Stimulated activated naive CD8-positive, alpha-beta T cell treated with anti-CD3 and anti-CD28 coated beads, Interleukin-15, amount 100 ng/mL, for 72 hours (primary cell): Measurements from ENCODE around the gene MROH9.
A peak's percentile ranks its signal among the peaks of the same experiment; 100 is the strongest.
"Not testable (repeated sequence)": the region's sequence is repeated elsewhere in the genome, so short reads cannot be mapped to it uniquely, and the experiment has no call there.

ENCODE experiments used
- ATAC-seq: fragments of 150-1000 bp; cut with Tn5 transposase; 2 replicates; pipeline ENCODE4 v1.10.0; 2021; ENCODE audit warnings: mild to moderate bottlenecking, moderate library complexity
- DNase-seq, 2 donors: peaks; one replicate each; pipeline ENCODE4 v3.0.0; 2021 to 2022
- H3K27ac Mint-ChIP-seq, 2 donors: one replicate each; pipeline ENCODE4 v1.8.0; 2022; ENCODE audit warnings: mild to moderate bottlenecking in 2 of 2, mixed read lengths in 2 of 2, moderate library complexity in 2 of 2
- H3K27me3 Mint-ChIP-seq: one replicate; pipeline ENCODE4 v1.8.0; 2022; ENCODE audit warnings: mixed read lengths
- H3K4me1 Mint-ChIP-seq: one replicate; pipeline ENCODE4 v1.8.0; 2022; ENCODE audit warnings: mild to moderate bottlenecking, mixed read lengths
- H3K4me3 Mint-ChIP-seq, 2 donors: one replicate each; pipeline ENCODE4 v1.8.0; 2022; ENCODE audit warnings: mild to moderate bottlenecking in 2 of 2, mixed read lengths in 2 of 2, moderate library complexity in 1 of 2
- H3K9me3 Mint-ChIP-seq, 2 donors: one replicate each; pipeline ENCODE4 v1.8.0; 2022; ENCODE audit warnings: mixed read lengths in 2 of 2

MROH9 gene

GRCh38 chr1:170935231-170935630 is at the start of gene MROH9:
Gene MROH9, plus strand, starts transcription at chr1:170935534. Its CDS starts 10,023 bp downstream, at chr1:170945557.
- Mint-ChIP-seq H3K27me3 (no peaks in the 10 kb centered on the region), H3K4me1 (no peaks in the 10 kb centered on the region), H3K4me3 (no peak within 1 kb of the TSS), H3K9me3 (no peaks in the 10 kb centered on the region), H3K27ac (no peak within 1 kb of the TSS)
- DNase-seq: no peak
- no peak for ATAC-seq

GRCh38 chr1:170885551-170885950 is 49.8 kb upstream of the MROH9 start:
- Mint-ChIP-seq H3K9me3 (no peaks in the 10 kb centered on the region), H3K4me1 (no peaks in the 10 kb centered on the region), H3K4me3 (no peak overlapping the region), H3K27ac (no peak overlapping the region), H3K27me3 (peaks cover 17% of the 10 kb centered on the region)
- no peak for DNase-seq
- ATAC-seq: no peak

- no peak for ATAC-seq
- Mint-ChIP-seq H3K27me3 (peaks cover 23% of the 10 kb centered on the region), H3K4me3 (no peak overlapping the region), H3K27ac (no peak overlapping the region), H3K4me1 (no peaks in the 10 kb centered on the region), H3K9me3 (no peaks in the 10 kb centered on the region)
- DNase-seq: no peak
Observed at GRCh38 chr1:170886460-170886859, 48.9 kb upstream of the MROH9 start.

- no peaks in the 10 kb centered on the region for H3K9me3 Mint-ChIP-seq
- ATAC-seq (no peak), DNase-seq (no peak)
- no peaks in the 10 kb centered on the region for H3K4me1 Mint-ChIP-seq
- no peak overlapping the region for H3K27ac Mint-ChIP-seq
- H3K27me3 Mint-ChIP-seq: peaks cover 29% of the 10 kb centered on the region
- H3K4me3 Mint-ChIP-seq: no peak overlapping the region
Observed at GRCh38 chr1:170887726-170888125, 47.6 kb upstream of the MROH9 start.

- DNase-seq (no peak), ATAC-seq (no peak)
- Mint-ChIP-seq H3K27me3 (peaks cover 24% of the 10 kb centered on the region), H3K9me3 (no peaks in the 10 kb centered on the region), H3K4me3 (no peak overlapping the region), H3K4me1 (no peaks in the 10 kb centered on the region), H3K27ac (no peak overlapping the region)
Observed at GRCh38 chr1:170891872-170892271, 43.5 kb upstream of the MROH9 start.

GRCh38 chr1:170893655-170894297 is 41.6 kb upstream of the MROH9 start:
- no peaks in the 10 kb centered on the region for H3K9me3 Mint-ChIP-seq
- H3K27me3 Mint-ChIP-seq: peaks cover 37% of the 10 kb centered on the region
- no peak overlapping the region for H3K4me3 Mint-ChIP-seq
- DNase-seq (no peak), ATAC-seq (no peak)
- no peaks in the 10 kb centered on the region for H3K4me1 Mint-ChIP-seq
- H3K27ac Mint-ChIP-seq: no peak overlapping the region

GRCh38 chr1:170903961-170904360 is 31.4 kb upstream of the MROH9 start:
- H3K9me3 Mint-ChIP-seq: no peaks in the 10 kb centered on the region
- no peak overlapping the region for H3K4me3 Mint-ChIP-seq
- ATAC-seq: no peak
- no peaks in the 10 kb centered on the region for H3K4me1 Mint-ChIP-seq
- H3K27ac Mint-ChIP-seq: no peak overlapping the region
- no peak for DNase-seq
- peaks cover 9% of the 10 kb centered on the region for H3K27me3 Mint-ChIP-seq

GRCh38 chr1:170908942-170909341 is 26.4 kb upstream of the MROH9 start:
- ATAC-seq: no peak
- Mint-ChIP-seq H3K27me3 (peaks cover 20% of the 10 kb centered on the region), H3K27ac (no peak overlapping the region), H3K4me3 (no peak overlapping the region), H3K9me3 (no peaks in the 10 kb centered on the region), H3K4me1 (no peaks in the 10 kb centered on the region)
- no peak for DNase-seq

- H3K4me1 Mint-ChIP-seq: no peaks in the 10 kb centered on the region
- H3K27me3 Mint-ChIP-seq: peaks cover 20% of the 10 kb centered on the region
- ATAC-seq (no peak), DNase-seq (no peak)
- no peaks in the 10 kb centered on the region for H3K9me3 Mint-ChIP-seq
- H3K4me3 Mint-ChIP-seq: no peak overlapping the region
- H3K27ac Mint-ChIP-seq: no peak overlapping the region
Observed at GRCh38 chr1:170910273-170910672, 25.1 kb upstream of the MROH9 start.

- peaks cover 18% of the 10 kb centered on the region for H3K27me3 Mint-ChIP-seq
- H3K9me3 Mint-ChIP-seq: peaks cover 26 to 34% of the 10 kb centered on the region in 2 donors
- no peak overlapping the region for H3K4me3 Mint-ChIP-seq
- H3K4me1 Mint-ChIP-seq: no peaks in the 10 kb centered on the region
- ATAC-seq (no peak), DNase-seq (no peak)
- no peak overlapping the region for H3K27ac Mint-ChIP-seq
Observed at GRCh38 chr1:170917373-170917772, 18.0 kb upstream of the MROH9 start.

GRCh38 chr1:170924656-170925055 is 10.7 kb upstream of the MROH9 start:
- H3K27me3 Mint-ChIP-seq, H3K4me3 Mint-ChIP-seq, ATAC-seq, DNase-seq, H3K27ac Mint-ChIP-seq, H3K4me1 Mint-ChIP-seq: not testable (repeated sequence)
- peaks cover 19 to 29% of the 10 kb centered on the region in 2 donors for H3K9me3 Mint-ChIP-seq

GRCh38 chr1:170927955-170928840 is 7.1 kb upstream of the MROH9 start:
- H3K9me3 Mint-ChIP-seq: no peaks in the 10 kb centered on the region
- no peaks in the 10 kb centered on the region for H3K4me1 Mint-ChIP-seq
- no peak for DNase-seq
- H3K4me3 Mint-ChIP-seq: no peak overlapping the region
- ATAC-seq: no peak
- peaks cover 7% of the 10 kb centered on the region for H3K27me3 Mint-ChIP-seq
- no peak overlapping the region for H3K27ac Mint-ChIP-seq

- Mint-ChIP-seq H3K27ac (no peak overlapping the region), H3K4me3 (no peak overlapping the region), H3K9me3 (no peaks in the 10 kb centered on the region), H3K27me3 (peaks cover 7% of the 10 kb centered on the region), H3K4me1 (no peaks in the 10 kb centered on the region)
- no peak for DNase-seq
- peak; percentile 31 for ATAC-seq
Observed at GRCh38 chr1:170929412-170929834, 5.9 kb upstream of the MROH9 start.

- Mint-ChIP-seq H3K9me3 (no peaks in the 10 kb centered on the region), H3K27ac (no peak overlapping the region), H3K4me1 (no peaks in the 10 kb centered on the region), H3K27me3 (peaks cover 7% of the 10 kb centered on the region), H3K4me3 (no peak overlapping the region)
- peak; percentile 11 to 21 for DNase-seq
- ATAC-seq: peak; percentile 87
Observed at GRCh38 chr1:170929835-170930554, 5.3 kb upstream of the MROH9 start.

GRCh38 chr1:170931650-170932049 is 3.7 kb upstream of the MROH9 start:
- peak; percentile 31 for ATAC-seq
- DNase-seq: no peak
- H3K4me1 Mint-ChIP-seq: no peaks in the 10 kb centered on the region
- H3K27ac Mint-ChIP-seq: no peak overlapping the region
- no peaks in the 10 kb centered on the region for H3K9me3 Mint-ChIP-seq
- peaks cover 7% of the 10 kb centered on the region for H3K27me3 Mint-ChIP-seq
- H3K4me3 Mint-ChIP-seq: no peak overlapping the region

GRCh38 chr1:170932236-170932635 is 3.1 kb upstream of the MROH9 start:
- no peak for DNase-seq
- peaks cover 7% of the 10 kb centered on the region for H3K27me3 Mint-ChIP-seq

More at GRCh38 chr1:170932236-170932635, 3.1 kb upstream of the MROH9 start:
- no peak for ATAC-seq
- no peak overlapping the region for H3K4me3 Mint-ChIP-seq
- no peak overlapping the region for H3K27ac Mint-ChIP-seq
- H3K9me3 Mint-ChIP-seq: no peaks in the 10 kb centered on the region
- no peaks in the 10 kb centered on the region for H3K4me1 Mint-ChIP-seq
